ENCODE results near the gene RERE.

- TF ChIP-seq, protein P1, sequence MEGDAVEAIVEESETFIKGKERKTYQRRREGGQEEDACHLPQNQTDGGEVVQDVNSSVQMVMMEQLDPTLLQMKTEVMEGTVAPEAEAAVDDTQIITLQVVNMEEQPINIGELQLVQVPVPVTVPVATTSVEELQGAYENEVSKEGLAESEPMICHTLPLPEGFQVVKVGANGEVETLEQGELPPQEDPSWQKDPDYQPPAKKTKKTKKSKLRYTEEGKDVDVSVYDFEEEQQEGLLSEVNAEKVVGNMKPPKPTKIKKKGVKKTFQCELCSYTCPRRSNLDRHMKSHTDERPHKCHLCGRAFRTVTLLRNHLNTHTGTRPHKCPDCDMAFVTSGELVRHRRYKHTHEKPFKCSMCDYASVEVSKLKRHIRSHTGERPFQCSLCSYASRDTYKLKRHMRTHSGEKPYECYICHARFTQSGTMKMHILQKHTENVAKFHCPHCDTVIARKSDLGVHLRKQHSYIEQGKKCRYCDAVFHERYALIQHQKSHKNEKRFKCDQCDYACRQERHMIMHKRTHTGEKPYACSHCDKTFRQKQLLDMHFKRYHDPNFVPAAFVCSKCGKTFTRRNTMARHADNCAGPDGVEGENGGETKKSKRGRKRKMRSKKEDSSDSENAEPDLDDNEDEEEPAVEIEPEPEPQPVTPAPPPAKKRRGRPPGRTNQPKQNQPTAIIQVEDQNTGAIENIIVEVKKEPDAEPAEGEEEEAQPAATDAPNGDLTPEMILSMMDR (IDR thresholded peaks at IDR 0.05): no peak
- TF ChIP-seq POLR2A (IDR thresholded peaks at IDR 0.05): no peak
These were observed 129.9 kb downstream of the RERE start for GRCh38 chr1:8687538-8687937.

Data from thyroid gland (tissue), 4 donors.